CD14-positive monocyte (primary cell): ENCODE data around the gene NUMB. TPM values are rescaled to one million over a fixed set of nuclear protein-coding genes. Genes with fewer than 3 reads are reported as not detected.

Source experiments
- DNase-seq, 3 donors: peaks; one replicate each; pipeline ENCODE4 v3.0.0-alpha.2; 2011 to 2022
- H2AFZ ChIP-seq: 2 replicates; pipeline ENCODE4 v1.6.0; 2012; ENCODE audit warnings: mild to moderate bottlenecking, low read depth, low read length, inconsistent platforms; ENCODE audit not compliant: insufficient read depth, poor library complexity, severe bottlenecking
- H3K27ac ChIP-seq, 2 donors: 1 replicate in 1 of 2; 2 replicates in 1 of 2; pipeline ENCODE4 v1.5.1; 2012 to 2013; ENCODE audit warnings: low read length in 2 of 2, control low read depth in 1 of 2, inconsistent platforms in 1 of 2, low read depth in 1 of 2, mild to moderate bottlenecking in 1 of 2
- H3K27me3 ChIP-seq, 2 donors: one replicate each; pipeline versions ENCODE4 v1.6.0 to v1.6.1; 2011 to 2013; ENCODE audit warnings: low read length in 2 of 2; ENCODE audit not compliant: control insufficient read depth in 2 of 2, insufficient read depth in 2 of 2
- H3K36me3 ChIP-seq, 2 donors: replicated peaks in 1 of 2; 1 replicate in 1 of 2; 2 replicates in 1 of 2; pipeline versions ENCODE4 v1.5.1 to v1.6.1; 2012 to 2013; ENCODE audit warnings: low read length in 2 of 2, control low read depth in 1 of 2, inconsistent platforms in 1 of 2, mild to moderate bottlenecking in 1 of 2; ENCODE audit not compliant: insufficient read depth in 2 of 2, control insufficient read depth in 1 of 2
- H3K4me1 ChIP-seq, 2 donors: 1 replicate in 1 of 2; 2 replicates in 1 of 2; pipeline versions ENCODE4 v1.5.1 to v1.6.1; 2012 to 2013; ENCODE audit warnings: low read length in 2 of 2, control low read depth in 1 of 2, inconsistent platforms in 1 of 2, mild to moderate bottlenecking in 1 of 2, moderate library complexity in 1 of 2; ENCODE audit not compliant: insufficient read depth in 2 of 2, control insufficient read depth in 1 of 2
- H3K4me2 ChIP-seq: replicated peaks from 2 replicates; pipeline ENCODE3; 2012; ENCODE audit warnings: low read length, moderate library complexity, mild to moderate bottlenecking; ENCODE audit not compliant: poor library complexity, severe bottlenecking; ENCODE audit errors: extremely low read depth
- H3K4me3 ChIP-seq, 3 experiments: fragments of 200-600 bp in 1 of 3; sonication (generic) in 1 of 3; replicated peaks in 1 of 3; 1 replicate in 2 of 3; 2 replicates in 1 of 3; pipeline ENCODE4 v1.5.1; 2011 to 2013; ENCODE audit warnings: low read length in 3 of 3, mild to moderate bottlenecking in 3 of 3, control low read depth in 2 of 3, low read depth in 2 of 3, inconsistent platforms in 1 of 3, moderate library complexity in 1 of 3
- H3K79me2 ChIP-seq: 2 replicates; pipeline ENCODE4 v1.6.0; 2012; ENCODE audit warnings: mild to moderate bottlenecking, control low read depth, inconsistent platforms, low read length, moderate library complexity; ENCODE audit not compliant: insufficient read depth
- H3K9ac ChIP-seq: 2 replicates; pipeline ENCODE4 v1.6.0; 2017; ENCODE audit warnings: low read length, mild to moderate bottlenecking; ENCODE audit not compliant: insufficient read depth, poor library complexity, severe bottlenecking
- H3K9me3 ChIP-seq, 2 donors: replicated peaks in 1 of 2; 1 replicate in 1 of 2; 2 replicates in 1 of 2; pipeline versions ENCODE4 v1.5.1 to v1.6.1; 2012 to 2013; ENCODE audit warnings: low read length in 2 of 2, control low read depth in 1 of 2; ENCODE audit not compliant: control insufficient read depth in 1 of 2, insufficient read depth in 1 of 2
- H4K20me1 ChIP-seq: 2 replicates; pipeline ENCODE4 v1.6.0; 2012; ENCODE audit warnings: mild to moderate bottlenecking, low read length, control low read depth, moderate library complexity; ENCODE audit not compliant: insufficient read depth
- H3K27ac Mint-ChIP-seq, 7 donors: one replicate each; pipeline ENCODE4 v1.8.0; 2020; ENCODE audit warnings: mild to moderate bottlenecking in 7 of 7, mixed read lengths in 7 of 7, moderate library complexity in 6 of 7, inconsistent platforms in 2 of 7
- H3K27me3 Mint-ChIP-seq, 3 donors: one replicate each; pipeline ENCODE4 v1.8.0; 2021 to 2022; ENCODE audit warnings: low read depth in 3 of 3, mild to moderate bottlenecking in 3 of 3, mixed read lengths in 3 of 3, moderate library complexity in 3 of 3, inconsistent platforms in 1 of 3
- H3K36me3 Mint-ChIP-seq, 2 donors: one replicate each; pipeline ENCODE4 v1.8.0; 2020; ENCODE audit warnings: mixed read lengths in 2 of 2, inconsistent platforms in 1 of 2, mild to moderate bottlenecking in 1 of 2
- H3K4me1 Mint-ChIP-seq: one replicate; pipeline ENCODE4 v1.8.0; 2020; ENCODE audit warnings: mild to moderate bottlenecking, mixed read lengths
- H3K4me3 Mint-ChIP-seq, 2 donors: one replicate each; pipeline ENCODE4 v1.8.0; 2020; ENCODE audit warnings: mild to moderate bottlenecking in 2 of 2, mixed read lengths in 2 of 2, moderate library complexity in 1 of 2
- H3K9me3 Mint-ChIP-seq, 7 donors: one replicate each; pipeline ENCODE4 v1.8.0; 2020 to 2022; ENCODE audit warnings: mixed read lengths in 7 of 7, mild to moderate bottlenecking in 6 of 7, moderate library complexity in 6 of 7, inconsistent platforms in 2 of 7
- CTCF ChIP-seq: fragments of 200-600 bp; IDR thresholded peaks from one replicate; pipeline ENCODE4 v1.8.0; 2022; ENCODE audit warnings: antibody characterized with exemption, mild to moderate bottlenecking
- WGBS: methylation state at CpG from one replicate; pipeline ENCODE4 v1.1.5; 2013; ENCODE audit warnings: missing lambda C conversion rate; ENCODE audit not compliant: insufficient coverage; 5-methylcytosine and 5-hydroxymethylcytosine counted together
- intact Hi-C, 2 donors: fragments of 100-400 bp; cut with micrococcal nuclease; formaldehyde crosslinking; loops; one replicate each; pipeline versions ENCODE4 v1.15.0 to v1.15.1; 2023
- polyA plus RNA-seq, 3 donors: library from polyadenylated mRNA; depleted of rRNA in 1 of 3; unstranded in 2 of 3; stranded (reverse) in 1 of 3; fragments of 300-500 nt in 2 of 3; fragments of >200 nt in 1 of 3; fragmentation: Illumina TruSeq in 2 of 3; gene quantifications; 1 replicate in 2 of 3; 2 replicates in 1 of 3; pipeline ENCODE4 v1.2.3, GENCODE V29; 2012 to 2021

Gene NUMB
- polyA plus RNA-seq, 3 donors = 83.4 to 223 (median 126) TPM

GRCh38 chr14:73370561-73370960, 87.8 kb downstream of the NUMB start:
- H3K27me3 ChIP-seq = no peaks in the 10 kb centered on the region
- H3K36me3 Mint-ChIP-seq = peaks cover 18 to 39% of the 10 kb centered on the region in 2 donors
- 87% methylated on average over 3 of the region's 5 CpGs for WGBS
- H3K27ac ChIP-seq = no peak overlapping the region
- peaks cover 15% of the 10 kb centered on the region for H3K4me1 Mint-ChIP-seq
- H2AFZ ChIP-seq = no peak overlapping the region
- peaks cover 76% of the 10 kb centered on the region for H3K79me2 ChIP-seq
- H3K4me2 ChIP-seq = no peak overlapping the region
- no peaks in the 10 kb centered on the region for H3K9me3 Mint-ChIP-seq
- no peak for TF ChIP-seq CTCF
- intact Hi-C loops = no loop called here
- no peak for DNase-seq
- no peaks in the 10 kb centered on the region for H3K27me3 Mint-ChIP-seq
- H3K9ac ChIP-seq = no peak overlapping the region
- H4K20me1 ChIP-seq = peaks cover 97% of the 10 kb centered on the region
- H3K36me3 ChIP-seq = peaks cover 11 to 47% of the 10 kb centered on the region in 2 donors
- peaks cover 3 to 18% of the 10 kb centered on the region in 2 donors for H3K4me1 ChIP-seq
- H3K9me3 ChIP-seq = no peaks in the 10 kb centered on the region
- no peak overlapping the region for H3K4me3 ChIP-seq
- no peak overlapping the region for H3K4me3 Mint-ChIP-seq
- peak overlapping the region in 1 of 7 donors; percentile 20 for H3K27ac Mint-ChIP-seq

- Histone ChIP-seq H3K9me3 (no peaks in the 10 kb centered on the region), H3K9ac (no peak overlapping the region), H4K20me1 (peaks cover 97% of the 10 kb centered on the region), H3K27me3 (no peaks in the 10 kb centered on the region), H3K4me3 (no peak overlapping the region), H2AFZ (no peak overlapping the region), H3K27ac (peak overlapping the region in 1 of 2 donors; percentile 59), H3K4me2 (no peak overlapping the region), H3K36me3 (peaks cover 18 to 58% of the 10 kb centered on the region in 2 donors), H3K4me1 (peaks cover 3 to 16% of the 10 kb centered on the region in 2 donors), H3K79me2 (peaks cover 74% of the 10 kb centered on the region)
- H3K9me3 Mint-ChIP-seq = no peaks in the 10 kb centered on the region
- DNase-seq = peak; percentile 26 to 42 (median 39)
- H3K4me3 Mint-ChIP-seq = no peak overlapping the region
- H3K27ac Mint-ChIP-seq = peak overlapping the region in 4 of 7 donors; percentile 35 to 66 (median 48)
- TF ChIP-seq CTCF = no peak
- H3K4me1 Mint-ChIP-seq = peaks cover 13% of the 10 kb centered on the region
- H3K27me3 Mint-ChIP-seq = no peaks in the 10 kb centered on the region
- intact Hi-C loops = loop anchor here in 1 of 2 donors (10.0 kb wide), 1 partner anchor 105 kb away; no protein-coding TSS in a partner anchor
- H3K36me3 Mint-ChIP-seq = peaks cover 20 to 44% of the 10 kb centered on the region in 2 donors
Observed at GRCh38 chr14:73369428-73369827, 88.9 kb downstream of the NUMB start.
